Measurements from ENCODE around the gene LRPPRC. TPM values are rescaled to one million over a fixed set of nuclear protein-coding genes. Genes with fewer than 3 reads are reported as not detected.

LRPPRC gene
- total and polyA plus RNA-seq, 9 of the 15 experiments (the other 6 are each of a cell fraction or from before 2014, with no cell fraction given) = 41.5 to 214 (median 138) TPM

DNA sequence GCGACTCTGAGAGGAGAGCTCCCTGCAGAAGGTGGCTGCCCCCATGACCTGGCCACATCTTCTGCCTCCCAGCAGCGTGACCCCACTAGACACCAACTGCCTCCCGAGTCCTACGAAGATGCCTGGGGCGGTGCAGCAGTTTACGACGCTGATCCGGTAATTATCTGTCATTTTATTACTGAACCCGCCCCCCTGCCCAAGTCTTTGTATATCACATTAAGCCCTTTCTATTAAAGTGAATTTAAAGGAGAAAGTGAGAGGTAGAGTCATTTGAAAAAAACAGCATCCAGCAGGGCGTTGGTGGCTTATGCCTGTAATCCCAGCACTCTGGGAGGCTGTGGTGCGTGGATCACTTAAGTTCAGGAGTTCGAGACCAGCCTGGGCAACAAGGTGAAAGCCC is 123.6 kb downstream of the LRPPRC start:
- ChIA-PET POLR2A (no interaction called here), CTCF (ENCODE audit: low intra/inter-chr PET ratio) (no interaction called here)
- Histone ChIP-seq H3K9me3 (replicated peaks; ENCODE audit: control insufficient read depth, insufficient read depth, low read depth, low read length) (0 out of 2 replicates have a peak, but pooled peaks cover 3% of the 10 kb centered on the region), H3K27ac (ENCODE audit: extremely low read depth, low read depth, low read length) (no peak overlapping the region), H3K79me2 (ENCODE audit: control insufficient read depth, insufficient read depth, low read length) (no peaks in the 10 kb centered on the region), H2AFZ (ENCODE audit: low read depth, low read length) (no peak overlapping the region), H3K4me2 (ENCODE audit: insufficient read depth, low read length) (no peak overlapping the region), H3K9me1 (ENCODE audit: control insufficient read depth, insufficient read depth, low read length) (no peaks in the 10 kb centered on the region), H3K4me1 (replicated peaks in 1 of 2; ENCODE audit: control insufficient read depth in 2 of 2, insufficient read depth in 2 of 2, low read length in 2 of 2) (no peaks in the 10 kb centered on the region), H3K4me3 (no peak overlapping the region), H3K9ac (ENCODE audit: insufficient read depth in 1 of 2, low read depth in 2 of 2, low read length in 2 of 2) (no peak overlapping the region), H4K20me1 (replicated peaks; ENCODE audit: control insufficient read depth, insufficient read depth, low read length) (no peaks in the 10 kb centered on the region), H3K36me3 (ENCODE audit: control insufficient read depth, insufficient read depth, low read length) (no peaks in the 10 kb centered on the region), H3K27me3 (ENCODE audit: control insufficient read depth in 2 of 2, insufficient read depth in 2 of 2, low read length in 2 of 2) (peaks cover 25 to 44% of the 10 kb centered on the region in 2 experiments; a peak in 4 of 5 replicates)
- BruUV-seq (replicated peaks) = no TSS peak
- intact Hi-C loops (cut with micrococcal nuclease) = loop anchor here (10.0 kb wide), 1 partner anchor 373 kb away; no protein-coding TSS in a partner anchor
- WGBS (ENCODE audit: insufficient coverage, low coverage, missing lambda C conversion rate) = 1% methylated on average over 11 of the region's 12 CpGs
- no peak for ATAC-seq
- FAIRE-seq = no peak
- in situ Hi-C loops (cut with MboI) = loop anchor here (5.0 kb wide), 1 partner anchor 270 kb away; no protein-coding TSS in a partner anchor
- no peak for TF ChIP-seq SMAD2 (IDR thresholded peaks at IDR 0.05; ENCODE audit: low read depth, low read length)
- no peak for TF ChIP-seq ZFP1 (CRISPR knock-in tag; IDR thresholded peaks at IDR 0.05)
- TF ChIP-seq TAF9B (IDR thresholded peaks at IDR 0.05; ENCODE audit: partially characterized antibody) = no peak
- TF ChIP-seq ZNF583 (CRISPR knock-in tag; IDR thresholded peaks at IDR 0.05) = no peak
- no peak for TF ChIP-seq TAF1 (IDR thresholded peaks at IDR 0.05; ENCODE audit: control insufficient read depth, extremely low read depth, insufficient read depth, low read length, severe bottlenecking)
- TF ChIP-seq, protein P1, sequence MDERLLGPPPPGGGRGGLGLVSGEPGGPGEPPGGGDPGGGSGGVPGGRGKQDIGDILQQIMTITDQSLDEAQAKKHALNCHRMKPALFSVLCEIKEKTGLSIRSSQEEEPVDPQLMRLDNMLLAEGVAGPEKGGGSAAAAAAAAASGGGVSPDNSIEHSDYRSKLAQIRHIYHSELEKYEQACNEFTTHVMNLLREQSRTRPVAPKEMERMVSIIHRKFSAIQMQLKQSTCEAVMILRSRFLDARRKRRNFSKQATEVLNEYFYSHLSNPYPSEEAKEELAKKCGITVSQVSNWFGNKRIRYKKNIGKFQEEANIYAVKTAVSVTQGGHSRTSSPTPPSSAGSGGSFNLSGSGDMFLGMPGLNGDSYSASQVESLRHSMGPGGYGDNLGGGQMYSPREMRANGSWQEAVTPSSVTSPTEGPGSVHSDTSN (CRISPR knock-in tag; IDR thresholded peaks at IDR 0.05; ENCODE audit: low read depth) = no peak
- TF ChIP-seq, protein P1 (tag; conservative IDR thresholded peaks at IDR 0.05; ENCODE audit: low read depth) = no peak
- no peak for TF ChIP-seq FOXK2 (conservative IDR thresholded peaks at IDR 0.05 in 1 of 2, IDR thresholded peaks at IDR 0.05 in 1 of 2; ENCODE audit: low read depth in 2 of 2)
- no peak for TF ChIP-seq HIVEP1 (CRISPR knock-in tag; IDR thresholded peaks at IDR 0.05)
- no peak for TF ChIP-seq MAFK (IDR thresholded peaks at IDR 0.05; ENCODE audit: low read length)
- TF ChIP-seq NFATC3 (IDR thresholded peaks at IDR 0.05) = no peak
- no peak for TF ChIP-seq BDP1 (IDR thresholded peaks at IDR 0.05; ENCODE audit: insufficient read depth, insufficient read length)
- TF ChIP-seq, protein P2, sequence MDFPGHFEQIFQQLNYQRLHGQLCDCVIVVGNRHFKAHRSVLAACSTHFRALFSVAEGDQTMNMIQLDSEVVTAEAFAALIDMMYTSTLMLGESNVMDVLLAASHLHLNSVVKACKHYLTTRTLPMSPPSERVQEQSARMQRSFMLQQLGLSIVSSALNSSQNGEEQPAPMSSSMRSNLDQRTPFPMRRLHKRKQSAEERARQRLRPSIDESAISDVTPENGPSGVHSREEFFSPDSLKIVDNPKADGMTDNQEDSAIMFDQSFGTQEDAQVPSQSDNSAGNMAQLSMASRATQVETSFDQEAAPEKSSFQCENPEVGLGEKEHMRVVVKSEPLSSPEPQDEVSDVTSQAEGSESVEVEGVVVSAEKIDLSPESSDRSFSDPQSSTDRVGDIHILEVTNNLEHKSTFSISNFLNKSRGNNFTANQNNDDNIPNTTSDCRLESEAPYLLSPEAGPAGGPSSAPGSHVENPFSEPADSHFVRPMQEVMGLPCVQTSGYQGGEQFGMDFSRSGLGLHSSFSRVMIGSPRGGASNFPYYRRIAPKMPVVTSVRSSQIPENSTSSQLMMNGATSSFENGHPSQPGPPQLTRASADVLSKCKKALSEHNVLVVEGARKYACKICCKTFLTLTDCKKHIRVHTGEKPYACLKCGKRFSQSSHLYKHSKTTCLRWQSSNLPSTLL (IDR thresholded peaks at IDR 0.05) = no peak
- TF ChIP-seq SOX6 (IDR thresholded peaks at IDR 0.05) = no peak
- DNase-seq (ENCODE audit: extremely low read depth in 1 of 4, low spot score in 3 of 4) = no peak

Data from K562 (cell line).